Measurements from ENCODE around the gene PIANP.

Gene PIANP

GRCh38 chr12:6736754-6737153 lies 36.1 kb upstream of the PIANP start:
- Histone ChIP-seq H3K36me3 (ENCODE audit: control insufficient read depth, low read length) (0 out of 2 replicates have a peak, but pooled peaks cover 3% of the 10 kb centered on the region), H3K9me2 (replicated peaks; ENCODE audit: control insufficient read depth, low read length) (no peaks in the 10 kb centered on the region), H4K20me1 (ENCODE audit: control insufficient read depth, insufficient read depth, low read depth, low read length) (no peaks in the 10 kb centered on the region), H3K79me2 (ENCODE audit: control insufficient read depth, low read length) (no peaks in the 10 kb centered on the region), H3K4me2 (ENCODE audit: low read length) (no peak overlapping the region), H3F3A (ENCODE audit: control insufficient read depth, insufficient read depth) (peaks cover 3% of the 10 kb centered on the region; the same call in 1 of the 2 replicates), H3K27me3 (ENCODE audit: control insufficient read depth, low read length) (no peaks in the 10 kb centered on the region), H3K9me3 (ENCODE audit: control insufficient read depth, insufficient read depth, low read length) (no peaks in the 10 kb centered on the region), H3K27ac (ENCODE audit: low read depth, low read length) (no peak overlapping the region), H3K4me1 (ENCODE audit: control insufficient read depth, low read length) (peaks cover 8% of the 10 kb centered on the region), H3K4me3 (ENCODE audit: low read length) (no peak overlapping the region)
- TF ChIP-seq CTCF (IDR thresholded peaks at IDR 0.05; ENCODE audit: low read depth, low read length, poor library complexity, severe bottlenecking) (no peak), EZH2phosphoT487 (IDR thresholded peaks at IDR 0.05; ENCODE audit: borderline replicate concordance, low read length) (no peak)

GRCh38 chr12:6735448-6736191 lies 35.0 kb upstream of the PIANP start:
- no peaks in the 10 kb centered on the region for H3K27me3 ChIP-seq (ENCODE audit: control insufficient read depth, low read length)
- H3K4me1 ChIP-seq (ENCODE audit: control insufficient read depth, low read length): peaks cover 12% of the 10 kb centered on the region
- H3K79me2 ChIP-seq (ENCODE audit: control insufficient read depth, low read length): no peaks in the 10 kb centered on the region
- no peaks in the 10 kb centered on the region for H4K20me1 ChIP-seq (ENCODE audit: control insufficient read depth, insufficient read depth, low read depth, low read length)
- peak; percentile 62 for TF ChIP-seq CTCF (IDR thresholded peaks at IDR 0.05; ENCODE audit: low read depth, low read length, poor library complexity, severe bottlenecking)
- no peak for TF ChIP-seq EZH2phosphoT487 (IDR thresholded peaks at IDR 0.05; ENCODE audit: borderline replicate concordance, low read length)
- peaks cover 12% of the 10 kb centered on the region for H3K36me3 ChIP-seq (ENCODE audit: control insufficient read depth, low read length)
- H3K4me3 ChIP-seq (ENCODE audit: low read length): no peak overlapping the region
- H3K4me2 ChIP-seq (ENCODE audit: low read length): no peak overlapping the region
- no peaks in the 10 kb centered on the region for H3K9me3 ChIP-seq (ENCODE audit: control insufficient read depth, insufficient read depth, low read length)
- peaks cover 3% of the 10 kb centered on the region; the same call in 1 of the 2 replicates for H3F3A ChIP-seq (ENCODE audit: control insufficient read depth, insufficient read depth)
- no peaks in the 10 kb centered on the region for H3K9me2 ChIP-seq (replicated peaks; ENCODE audit: control insufficient read depth, low read length)
- H3K27ac ChIP-seq (ENCODE audit: low read depth, low read length): no peak overlapping the region

- H3K36me3 ChIP-seq (ENCODE audit: control insufficient read depth, low read length): peaks cover 20% of the 10 kb centered on the region
- no peaks in the 10 kb centered on the region for H3K79me2 ChIP-seq (ENCODE audit: control insufficient read depth, low read length)
- no peak overlapping the region for H3K27ac ChIP-seq (ENCODE audit: low read depth, low read length)
- no peak overlapping the region for H3K4me3 ChIP-seq (ENCODE audit: low read length)
- TF ChIP-seq EZH2phosphoT487 (IDR thresholded peaks at IDR 0.05; ENCODE audit: borderline replicate concordance, low read length): no peak
- no peak for TF ChIP-seq CTCF (IDR thresholded peaks at IDR 0.05; ENCODE audit: low read depth, low read length, poor library complexity, severe bottlenecking)
- peaks cover 3% of the 10 kb centered on the region; the same call in 1 of the 2 replicates for H3F3A ChIP-seq (ENCODE audit: control insufficient read depth, insufficient read depth)
- no peaks in the 10 kb centered on the region for H3K9me2 ChIP-seq (replicated peaks; ENCODE audit: control insufficient read depth, low read length)
- H3K4me1 ChIP-seq (ENCODE audit: control insufficient read depth, low read length): peaks cover 21% of the 10 kb centered on the region
- H3K9me3 ChIP-seq (ENCODE audit: control insufficient read depth, insufficient read depth, low read length): no peaks in the 10 kb centered on the region
- H3K4me2 ChIP-seq (ENCODE audit: low read length): no peak overlapping the region
- H3K27me3 ChIP-seq (ENCODE audit: control insufficient read depth, low read length): no peaks in the 10 kb centered on the region
- H4K20me1 ChIP-seq (ENCODE audit: control insufficient read depth, insufficient read depth, low read depth, low read length): no peaks in the 10 kb centered on the region
Measured at GRCh38 chr12:6734506-6735387, 34.1 kb upstream of the PIANP start.
